Neural crest cell (in vitro differentiated cells): ENCODE data around the gene GALNT17. TPM values are rescaled to one million over a fixed set of nuclear protein-coding genes. Genes with fewer than 3 reads are reported as not detected.

ENCODE experiments used
- DNase-seq: peaks from one replicate; pipeline ENCODE4 v3.0.0; 2021; ENCODE audit warnings: low read depth, mixed read lengths, low spot score
- H3K27ac Mint-ChIP-seq: one replicate; pipeline ENCODE4 v1.8.0; 2021; ENCODE audit warnings: mild to moderate bottlenecking, mixed read lengths; ENCODE audit not compliant: unreplicated experiment
- H3K27me3 Mint-ChIP-seq: 2 replicates; pipeline ENCODE4 v1.8.0; 2021; ENCODE audit warnings: low read depth, mild to moderate bottlenecking, mixed read lengths
- H3K36me3 Mint-ChIP-seq: 2 replicates; pipeline ENCODE4 v1.8.0; 2021; ENCODE audit warnings: low read depth, mild to moderate bottlenecking, mixed read lengths
- H3K4me1 Mint-ChIP-seq: 2 replicates; pipeline ENCODE4 v1.8.0; 2021; ENCODE audit warnings: mixed read lengths
- H3K4me3 Mint-ChIP-seq: one replicate; pipeline ENCODE4 v1.8.0; 2021; ENCODE audit warnings: mild to moderate bottlenecking, mixed read lengths
- H3K9me3 Mint-ChIP-seq: 2 replicates; pipeline ENCODE4 v1.8.0; 2021; ENCODE audit warnings: mixed read lengths
- CTCF ChIP-seq: fragments of 200-600 bp; sonication (generic); conservative IDR thresholded peaks from 2 replicates; pipeline ENCODE4 v1.5.0; 2021; ENCODE audit warnings: antibody characterized with exemption, mild to moderate bottlenecking
- total RNA-seq: library from RNA; stranded (reverse); gene quantifications from 2 replicates; pipeline ENCODE4 v1.2.1, GENCODE V29; 2021

Gene GALNT17
- total RNA-seq, 1 donor from 2014 or later: 11.0 TPM

GRCh38 chr7:71696511-71696910, 564.6 kb downstream of the GALNT17 start:
- no peak for TF ChIP-seq CTCF
- H3K9me3 Mint-ChIP-seq: peaks cover 4% of the 10 kb centered on the region
- peaks cover 6% of the 10 kb centered on the region for H3K36me3 Mint-ChIP-seq
- DNase-seq: no peak
- H3K4me1 Mint-ChIP-seq: peaks cover 13% of the 10 kb centered on the region
- H3K27ac Mint-ChIP-seq: no peak overlapping the region
- H3K4me3 Mint-ChIP-seq: no peak overlapping the region
- H3K27me3 Mint-ChIP-seq: no peaks in the 10 kb centered on the region

GRCh38 chr7:71697400-71697799, 565.5 kb downstream of the GALNT17 start:
- no peak for TF ChIP-seq CTCF
- H3K4me3 Mint-ChIP-seq: no peak overlapping the region
- DNase-seq: no peak
- peaks cover 5% of the 10 kb centered on the region for H3K4me1 Mint-ChIP-seq
- peaks cover 6% of the 10 kb centered on the region for H3K36me3 Mint-ChIP-seq
- no peaks in the 10 kb centered on the region for H3K27me3 Mint-ChIP-seq
- H3K27ac Mint-ChIP-seq: no peak overlapping the region
- H3K9me3 Mint-ChIP-seq: peaks cover 4% of the 10 kb centered on the region

GRCh38 chr7:71705217-71705616, 573.3 kb downstream of the GALNT17 start:
- Mint-ChIP-seq H3K36me3 (peaks cover 8% of the 10 kb centered on the region), H3K27ac (no peak overlapping the region), H3K27me3 (no peaks in the 10 kb centered on the region), H3K9me3 (peaks cover 13% of the 10 kb centered on the region), H3K4me1 (peaks cover 20% of the 10 kb centered on the region), H3K4me3 (no peak overlapping the region)
- DNase-seq: no peak
- no peak for TF ChIP-seq CTCF

- no peak for TF ChIP-seq CTCF
- Mint-ChIP-seq H3K27ac (no peak overlapping the region), H3K9me3 (peaks cover 13% of the 10 kb centered on the region), H3K36me3 (peaks cover 7% of the 10 kb centered on the region), H3K4me1 (peaks cover 20% of the 10 kb centered on the region), H3K27me3 (no peaks in the 10 kb centered on the region), H3K4me3 (no peak overlapping the region)
- no peak for DNase-seq
Measured at GRCh38 chr7:71705901-71706596, 574.1 kb downstream of the GALNT17 start.

- Mint-ChIP-seq H3K27me3 (no peaks in the 10 kb centered on the region), H3K4me1 (peaks cover 20% of the 10 kb centered on the region), H3K9me3 (peaks cover 13% of the 10 kb centered on the region), H3K4me3 (no peak overlapping the region), H3K27ac (no peak overlapping the region), H3K36me3 (peaks cover 7% of the 10 kb centered on the region)
- no peak for DNase-seq
- no peak for TF ChIP-seq CTCF
Measured at GRCh38 chr7:71706597-71706975, 574.6 kb downstream of the GALNT17 start.
